Kidney (tissue), 14 donors: ENCODE results near the gene ETS1. TPM values are rescaled to one million over a fixed set of nuclear protein-coding genes. Genes with fewer than 3 reads are reported as not detected.

Experiments used
- DNase-seq, 5 donors: peaks; one replicate each; pipeline ENCODE4 v3.0.0-alpha.2; 2013 to 2020
- FAIRE-seq: peaks from 2 replicates; lab custom pipeline; 2012; peaks lifted over from hg19 to GRCh38; lab: Jason Lieb, UNC
- H3K27ac ChIP-seq, 2 donors: one replicate each; pipeline ENCODE4 v1.7.0; 2013; ENCODE audit warnings: low read depth in 2 of 2, low read length in 2 of 2, inconsistent platforms in 1 of 2
- H3K27me3 ChIP-seq: one replicate; pipeline ENCODE4 v1.7.1; 2013; ENCODE audit warnings: low read length, inconsistent platforms; ENCODE audit not compliant: control insufficient read depth, insufficient read depth
- H3K36me3 ChIP-seq, 3 donors: one replicate each; pipeline versions ENCODE4 v1.7.0 to v1.7.1; 2013; ENCODE audit warnings: low read length in 3 of 3, control low read depth in 1 of 3, inconsistent platforms in 1 of 3; ENCODE audit not compliant: insufficient read depth in 3 of 3, control insufficient read depth in 2 of 3
- H3K4me1 ChIP-seq, 3 donors: one replicate each; pipeline versions ENCODE4 v1.7.0 to v1.7.1; 2013; ENCODE audit warnings: low read length in 3 of 3, inconsistent platforms in 1 of 3, low read depth in 1 of 3; ENCODE audit not compliant: control insufficient read depth in 2 of 3, insufficient read depth in 2 of 3
- H3K4me3 ChIP-seq, 3 donors: one replicate each; pipeline versions ENCODE4 v1.7.0 to v1.8.1; 2013; ENCODE audit warnings: low read length in 3 of 3, control low read depth in 1 of 3, inconsistent platforms in 1 of 3
- H3K9ac ChIP-seq, 3 donors: one replicate each; pipeline versions ENCODE4 v1.7.0 to v1.7.1; 2013; ENCODE audit warnings: low read length in 3 of 3, control low read depth in 1 of 3, inconsistent platforms in 1 of 3
- H3K9me3 ChIP-seq, 3 donors: one replicate each; pipeline versions ENCODE4 v1.7.0 to v1.7.1; 2013; ENCODE audit warnings: low read length in 3 of 3, control low read depth in 1 of 3, inconsistent platforms in 1 of 3; ENCODE audit not compliant: control insufficient read depth in 2 of 3, insufficient read depth in 1 of 3
- CTCF ChIP-seq: IDR thresholded peaks from 3 replicates; pipeline ENCODE4 v1.5.1; 2012; ENCODE audit warnings: mild to moderate bottlenecking, moderate library complexity, borderline replicate concordance; ENCODE audit not compliant: insufficient read depth; ENCODE audit errors: extremely low read depth
- intact Hi-C: fragments of 100-400 bp; cut with DNase I; formaldehyde crosslinking; loops from one replicate; pipeline ENCODE4 v1.11.1; 2022
- polyA plus RNA-seq: library from polyadenylated mRNA; stranded (reverse); fragments of 350-450 nt; fragmentation: Illumina TruSeq; extraction: RNeasy Lipid Tissue Mini Kit (QIAGEN cat#74804); gene quantifications from one replicate; pipeline ENCODE4 v1.2.3, GENCODE V29; 2014; ENCODE audit warnings: low read depth, low replicate concordance; ENCODE audit not compliant: insufficient read depth
- total RNA-seq: library from RNA; stranded (reverse); fragmentation: NEBNext Ultra II Directional; extraction: Animal tissue kit (Norgen Biotek cat#: 25700); gene quantifications from one replicate; pipeline ENCODE4 v1.2.1, GENCODE V29; 2021
- donor health status: control.
- donor health status: control.
- donor health status: control.
- donor health status: control.
- donor health status: control.
- donor health status: DM: yes; HTN: yes; CAD: no.
- donor health status: Normal renal cell carcinoma (clear cell type).

The ETS1 gene
- total and polyA plus RNA-seq, 2 donors from 2014 or later = 23.5 to 124 TPM

GRCh38 chr11:128598506-128599150 is 11.3 kb upstream of the ETS1 start:
- no peak for TF ChIP-seq CTCF
- H3K4me3 ChIP-seq = no peak overlapping the region
- no peaks in the 10 kb centered on the region for H3K36me3 ChIP-seq
- no peak for FAIRE-seq
- no peaks in the 10 kb centered on the region for H3K27me3 ChIP-seq
- intact Hi-C loops = no loop called here
- no peak overlapping the region for H3K9ac ChIP-seq
- H3K9me3 ChIP-seq = no peaks in the 10 kb centered on the region
- DNase-seq = no peak
- no peaks in the 10 kb centered on the region for H3K4me1 ChIP-seq
- H3K27ac ChIP-seq = no peak overlapping the region

GRCh38 chr11:128598096-128598495 is 10.7 kb upstream of the ETS1 start:
- FAIRE-seq (no peak), DNase-seq (no peak)
- no peak overlapping the region for H3K9ac ChIP-seq
- no peaks in the 10 kb centered on the region for H3K4me1 ChIP-seq
- TF ChIP-seq CTCF = no peak
- no peak overlapping the region for H3K27ac ChIP-seq
- no peaks in the 10 kb centered on the region for H3K27me3 ChIP-seq
- H3K36me3 ChIP-seq = no peaks in the 10 kb centered on the region
- no peaks in the 10 kb centered on the region for H3K9me3 ChIP-seq
- intact Hi-C loops = no loop called here
- H3K4me3 ChIP-seq = no peak overlapping the region

GRCh38 chr11:128597209-128597608 is 9.9 kb upstream of the ETS1 start:
- DNase-seq = no peak
- no peak overlapping the region for H3K9ac ChIP-seq
- no peaks in the 10 kb centered on the region for H3K27me3 ChIP-seq
- no peak overlapping the region for H3K4me3 ChIP-seq
- H3K9me3 ChIP-seq = no peaks in the 10 kb centered on the region
- no peaks in the 10 kb centered on the region for H3K4me1 ChIP-seq
- FAIRE-seq = no peak
- H3K27ac ChIP-seq = no peak overlapping the region
- intact Hi-C loops = no loop called here
- no peak for TF ChIP-seq CTCF
- no peaks in the 10 kb centered on the region for H3K36me3 ChIP-seq

GRCh38 chr11:128596250-128596649 is 8.9 kb upstream of the ETS1 start:
- H3K27ac ChIP-seq = no peak overlapping the region
- no peaks in the 10 kb centered on the region for H3K9me3 ChIP-seq
- DNase-seq (no peak), FAIRE-seq (no peak)
- H3K36me3 ChIP-seq = no peaks in the 10 kb centered on the region
- intact Hi-C loops = no loop called here
- H3K4me3 ChIP-seq = no peak overlapping the region
- H3K4me1 ChIP-seq = no peaks in the 10 kb centered on the region
- H3K27me3 ChIP-seq = no peaks in the 10 kb centered on the region
- TF ChIP-seq CTCF = no peak
- no peak overlapping the region for H3K9ac ChIP-seq
